HEK293 (cell line): Measurements from ENCODE around the gene STBD1.

Experiments
- FEZF1 ChIP-seq: fragments of 450-650 bp; formaldehyde crosslinking; IDR thresholded peaks from 2 replicates; pipeline ENCODE4 v1.5.1; 2016; ENCODE audit warnings: missing biosample characterization, missing genetic modification characterization
- GLIS1 ChIP-seq: fragments of 450-650 bp; formaldehyde crosslinking; IDR thresholded peaks from 2 replicates; pipeline ENCODE4 v1.5.1; 2016; ENCODE audit warnings: missing biosample characterization, missing genetic modification characterization
- IKZF3 ChIP-seq: fragments of 450-650 bp; IDR thresholded peaks from 2 replicates; pipeline ENCODE4 v1.5.0; 2018; ENCODE audit warnings: missing biosample characterization, mild to moderate bottlenecking, missing genetic modification characterization, moderate library complexity
- PRDM1 ChIP-seq: fragments of 450-650 bp; formaldehyde crosslinking; IDR thresholded peaks from 2 replicates; pipeline ENCODE4; 2016; ENCODE audit warnings: missing biosample characterization, missing genetic modification characterization
- YY2 ChIP-seq: fragments of 450-650 bp; formaldehyde crosslinking; IDR thresholded peaks from 2 replicates; pipeline ENCODE4 v1.5.1; 2016; ENCODE audit warnings: missing biosample characterization, missing genetic modification characterization
- ZBTB48 ChIP-seq: fragments of 450-650 bp; formaldehyde crosslinking; IDR thresholded peaks from 2 replicates; pipeline ENCODE4 v1.5.1; 2016; ENCODE audit warnings: missing biosample characterization, missing genetic modification characterization
- ZNF138 ChIP-seq: fragments of 450-650 bp; formaldehyde crosslinking; IDR thresholded peaks from 2 replicates; pipeline ENCODE4 v1.5.1; 2016; ENCODE audit warnings: missing biosample characterization, missing genetic modification characterization, borderline replicate concordance
- ZNF155 ChIP-seq: fragments of 450-650 bp; formaldehyde crosslinking; IDR thresholded peaks from 2 replicates; pipeline ENCODE4 v1.5.1; 2016; ENCODE audit warnings: missing biosample characterization, missing genetic modification characterization
- ZNF16 ChIP-seq: fragments of 450-650 bp; formaldehyde crosslinking; IDR thresholded peaks from 2 replicates; pipeline ENCODE4 v1.5.1; 2016; ENCODE audit warnings: low read depth, missing biosample characterization, missing genetic modification characterization
- ZNF274 ChIP-seq, 2 experiments: fragments of 200-500 bp in 1 of 2; fragments of 450-650 bp in 1 of 2; sonication (Bioruptor generic) in 1 of 2; formaldehyde crosslinking in 1 of 2; IDR thresholded peaks; 2 replicates each; pipeline versions ENCODE4 v1.5.1 to v1.6.1; 2014 to 2016; ENCODE audit warnings: borderline replicate concordance in 1 of 2, inconsistent platforms in 1 of 2, low read length in 1 of 2, missing biosample characterization in 1 of 2, missing genetic modification characterization in 1 of 2
- ZNF37A ChIP-seq: fragments of 450-650 bp; IDR thresholded peaks from 2 replicates; pipeline ENCODE4 v1.5.1; 2018; ENCODE audit warnings: missing biosample characterization, missing genetic modification characterization
- ZNF510 ChIP-seq: fragments of 450-650 bp; formaldehyde crosslinking; IDR thresholded peaks from 2 replicates; pipeline ENCODE4 v1.5.1; 2018; ENCODE audit warnings: mild to moderate bottlenecking, missing genetic modification characterization, missing biosample characterization; ENCODE audit not compliant: insufficient replicate concordance
- ZNF514 ChIP-seq: fragments of 450-650 bp; formaldehyde crosslinking; IDR thresholded peaks from 2 replicates; pipeline ENCODE4 v1.5.1; 2016; ENCODE audit warnings: missing biosample characterization, missing genetic modification characterization
- ZNF521 ChIP-seq: fragments of 450-650 bp; formaldehyde crosslinking; IDR thresholded peaks from 2 replicates; pipeline ENCODE4 v1.5.1; 2017; ENCODE audit warnings: missing biosample characterization, mild to moderate bottlenecking, missing genetic modification characterization
- ZNF629 ChIP-seq: fragments of 450-650 bp; formaldehyde crosslinking; IDR thresholded peaks from 2 replicates; pipeline ENCODE4 v1.5.1; 2017; ENCODE audit warnings: missing biosample characterization, missing genetic modification characterization
- ZNF768 ChIP-seq: fragments of 450-650 bp; formaldehyde crosslinking; IDR thresholded peaks from 2 replicates; pipeline ENCODE4 v1.5.1; 2018; ENCODE audit warnings: missing biosample characterization, mild to moderate bottlenecking, missing genetic modification characterization
- ZXDB ChIP-seq: fragments of 450-650 bp; formaldehyde crosslinking; IDR thresholded peaks from 2 replicates; pipeline ENCODE4 v1.5.1; 2016; ENCODE audit warnings: missing biosample characterization, missing genetic modification characterization
- TF ChIP-seq, protein P1 (sequence below): fragments of 450-650 bp; formaldehyde crosslinking; IDR thresholded peaks from 2 replicates; pipeline ENCODE4 v1.5.1; 2016; ENCODE audit warnings: missing biosample characterization, missing genetic modification characterization
- TF ChIP-seq, protein P2 (sequence below): fragments of 450-650 bp; formaldehyde crosslinking; IDR thresholded peaks from 2 replicates; pipeline ENCODE4 v1.5.1; 2016; ENCODE audit warnings: missing biosample characterization, missing genetic modification characterization
- TF ChIP-seq, protein P3 (sequence below): fragments of 450-650 bp; formaldehyde crosslinking; IDR thresholded peaks from 2 replicates; pipeline ENCODE4 v1.5.1; 2017; ENCODE audit warnings: missing biosample characterization, missing genetic modification characterization
- TF ChIP-seq, protein P4 (sequence below): fragments of 450-650 bp; formaldehyde crosslinking; IDR thresholded peaks from 2 replicates; pipeline ENCODE4 v1.5.1; 2016; ENCODE audit warnings: missing biosample characterization, missing genetic modification characterization
- TF ChIP-seq, protein P5 (sequence below): fragments of 450-650 bp; formaldehyde crosslinking; IDR thresholded peaks from 2 replicates; pipeline ENCODE4 v1.5.1; 2016; ENCODE audit warnings: missing biosample characterization, missing genetic modification characterization
- TF ChIP-seq, protein P6 (sequence below): fragments of 450-650 bp; formaldehyde crosslinking; IDR thresholded peaks from 2 replicates; pipeline ENCODE4 v1.5.1; 2016; ENCODE audit warnings: missing biosample characterization, missing genetic modification characterization, borderline replicate concordance

Gene STBD1

DNA sequence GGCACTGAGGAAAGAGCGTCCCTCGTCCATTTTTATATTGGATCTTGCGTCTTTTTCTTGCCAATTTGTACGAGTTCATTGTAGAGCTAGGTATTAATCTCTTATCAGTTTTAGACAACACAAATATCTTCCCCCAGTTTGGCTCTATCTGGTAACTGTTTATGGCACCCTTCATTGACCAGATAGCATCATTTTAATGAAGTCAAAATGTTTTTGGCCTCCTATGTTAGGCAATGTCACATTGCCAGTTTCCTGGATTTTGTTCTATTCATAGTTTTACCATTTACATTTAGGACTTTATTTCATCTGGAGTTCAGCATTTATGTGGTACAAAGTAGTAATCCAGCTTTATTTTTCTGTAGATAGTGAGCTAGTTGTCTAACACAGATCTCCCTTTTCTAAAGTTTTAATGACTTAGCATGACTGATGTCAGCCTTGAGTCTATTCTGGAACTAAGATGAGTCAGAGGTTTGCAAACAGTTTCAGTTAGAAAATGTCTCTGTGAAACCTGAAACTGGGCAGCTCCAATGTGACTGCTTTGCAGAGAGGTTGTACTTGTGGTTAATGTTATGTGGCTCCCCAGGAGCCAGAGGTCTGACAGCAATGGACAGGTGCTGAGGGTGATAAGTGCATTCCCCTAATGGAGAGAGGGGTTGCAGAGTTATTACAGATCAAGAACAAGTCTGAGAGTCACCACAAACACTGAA lies 5.3 kb upstream of the STBD1 start (continued):
- TF ChIP-seq, protein P1, sequence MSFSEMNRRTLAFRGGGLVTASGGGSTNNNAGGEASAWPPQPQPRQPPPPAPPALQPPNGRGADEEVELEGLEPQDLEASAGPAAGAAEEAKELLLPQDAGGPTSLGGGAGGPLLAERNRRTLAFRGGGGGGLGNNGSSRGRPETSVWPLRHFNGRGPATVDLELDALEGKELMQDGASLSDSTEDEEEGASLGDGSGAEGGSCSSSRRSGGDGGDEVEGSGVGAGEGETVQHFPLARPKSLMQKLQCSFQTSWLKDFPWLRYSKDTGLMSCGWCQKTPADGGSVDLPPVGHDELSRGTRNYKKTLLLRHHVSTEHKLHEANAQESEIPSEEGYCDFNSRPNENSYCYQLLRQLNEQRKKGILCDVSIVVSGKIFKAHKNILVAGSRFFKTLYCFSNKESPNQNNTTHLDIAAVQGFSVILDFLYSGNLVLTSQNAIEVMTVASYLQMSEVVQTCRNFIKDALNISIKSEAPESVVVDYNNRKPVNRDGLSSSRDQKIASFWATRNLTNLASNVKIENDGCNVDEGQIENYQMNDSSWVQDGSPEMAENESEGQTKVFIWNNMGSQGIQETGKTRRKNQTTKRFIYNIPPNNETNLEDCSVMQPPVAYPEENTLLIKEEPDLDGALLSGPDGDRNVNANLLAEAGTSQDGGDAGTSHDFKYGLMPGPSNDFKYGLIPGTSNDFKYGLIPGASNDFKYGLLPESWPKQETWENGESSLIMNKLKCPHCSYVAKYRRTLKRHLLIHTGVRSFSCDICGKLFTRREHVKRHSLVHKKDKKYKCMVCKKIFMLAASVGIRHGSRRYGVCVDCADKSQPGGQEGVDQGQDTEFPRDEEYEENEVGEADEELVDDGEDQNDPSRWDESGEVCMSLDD (tag by site-specific recombination) = no peak
- TF ChIP-seq ZNF16 (tag by site-specific recombination) = no peak
- peak; percentile 35; the same call in 1 of the 2 replicates for TF ChIP-seq ZXDB (tag by site-specific recombination)
- no peak for TF ChIP-seq ZNF521 (tag by site-specific recombination)
- no peak for TF ChIP-seq ZNF514 (tag by site-specific recombination)
- TF ChIP-seq YY2 = no peak
- TF ChIP-seq ZNF155 (tag by site-specific recombination) = no peak
- TF ChIP-seq ZNF274 (IDR thresholded peaks at IDR 0.05; ENCODE audit: low read length) = no peak
- no peak for TF ChIP-seq ZNF274 (tag by site-specific recombination; IDR thresholded peaks at IDR 0.05; ENCODE audit: borderline replicate concordance)
- 0 out of 2 replicates have a peak, but pooled peaks have one; percentile 11 for TF ChIP-seq PRDM1 (tag by site-specific recombination)
- TF ChIP-seq, protein P2, sequence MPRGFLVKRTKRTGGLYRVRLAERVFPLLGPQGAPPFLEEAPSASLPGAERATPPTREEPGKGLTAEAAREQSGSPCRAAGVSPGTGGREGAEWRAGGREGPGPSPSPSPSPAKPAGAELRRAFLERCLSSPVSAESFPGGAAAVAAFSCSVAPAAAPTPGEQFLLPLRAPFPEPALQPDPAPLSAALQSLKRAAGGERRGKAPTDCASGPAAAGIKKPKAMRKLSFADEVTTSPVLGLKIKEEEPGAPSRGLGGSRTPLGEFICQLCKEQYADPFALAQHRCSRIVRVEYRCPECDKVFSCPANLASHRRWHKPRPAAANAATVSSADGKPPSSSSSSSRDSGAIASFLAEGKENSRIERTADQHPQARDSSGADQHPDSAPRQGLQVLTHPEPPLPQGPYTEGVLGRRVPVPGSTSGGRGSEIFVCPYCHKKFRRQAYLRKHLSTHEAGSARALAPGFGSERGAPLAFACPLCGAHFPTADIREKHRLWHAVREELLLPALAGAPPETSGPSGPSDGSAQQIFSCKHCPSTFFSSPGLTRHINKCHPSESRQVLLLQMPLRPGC (tag by site-specific recombination) = 0 out of 2 replicates have a peak, but pooled peaks have one; percentile 46
- TF ChIP-seq, protein P3, sequence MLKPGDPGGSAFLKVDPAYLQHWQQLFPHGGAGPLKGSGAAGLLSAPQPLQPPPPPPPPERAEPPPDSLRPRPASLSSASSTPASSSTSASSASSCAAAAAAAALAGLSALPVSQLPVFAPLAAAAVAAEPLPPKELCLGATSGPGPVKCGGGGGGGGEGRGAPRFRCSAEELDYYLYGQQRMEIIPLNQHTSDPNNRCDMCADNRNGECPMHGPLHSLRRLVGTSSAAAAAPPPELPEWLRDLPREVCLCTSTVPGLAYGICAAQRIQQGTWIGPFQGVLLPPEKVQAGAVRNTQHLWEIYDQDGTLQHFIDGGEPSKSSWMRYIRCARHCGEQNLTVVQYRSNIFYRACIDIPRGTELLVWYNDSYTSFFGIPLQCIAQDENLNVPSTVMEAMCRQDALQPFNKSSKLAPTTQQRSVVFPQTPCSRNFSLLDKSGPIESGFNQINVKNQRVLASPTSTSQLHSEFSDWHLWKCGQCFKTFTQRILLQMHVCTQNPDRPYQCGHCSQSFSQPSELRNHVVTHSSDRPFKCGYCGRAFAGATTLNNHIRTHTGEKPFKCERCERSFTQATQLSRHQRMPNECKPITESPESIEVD (tag by site-specific recombination) = peak; percentile 91
- TF ChIP-seq ZBTB48 (tag by site-specific recombination) = no peak
- TF ChIP-seq FEZF1 (tag by site-specific recombination) = no peak
- no peak for TF ChIP-seq ZNF510 (tag by site-specific recombination)
- no peak for TF ChIP-seq ZNF768 (tag by site-specific recombination)
- TF ChIP-seq, protein P4, sequence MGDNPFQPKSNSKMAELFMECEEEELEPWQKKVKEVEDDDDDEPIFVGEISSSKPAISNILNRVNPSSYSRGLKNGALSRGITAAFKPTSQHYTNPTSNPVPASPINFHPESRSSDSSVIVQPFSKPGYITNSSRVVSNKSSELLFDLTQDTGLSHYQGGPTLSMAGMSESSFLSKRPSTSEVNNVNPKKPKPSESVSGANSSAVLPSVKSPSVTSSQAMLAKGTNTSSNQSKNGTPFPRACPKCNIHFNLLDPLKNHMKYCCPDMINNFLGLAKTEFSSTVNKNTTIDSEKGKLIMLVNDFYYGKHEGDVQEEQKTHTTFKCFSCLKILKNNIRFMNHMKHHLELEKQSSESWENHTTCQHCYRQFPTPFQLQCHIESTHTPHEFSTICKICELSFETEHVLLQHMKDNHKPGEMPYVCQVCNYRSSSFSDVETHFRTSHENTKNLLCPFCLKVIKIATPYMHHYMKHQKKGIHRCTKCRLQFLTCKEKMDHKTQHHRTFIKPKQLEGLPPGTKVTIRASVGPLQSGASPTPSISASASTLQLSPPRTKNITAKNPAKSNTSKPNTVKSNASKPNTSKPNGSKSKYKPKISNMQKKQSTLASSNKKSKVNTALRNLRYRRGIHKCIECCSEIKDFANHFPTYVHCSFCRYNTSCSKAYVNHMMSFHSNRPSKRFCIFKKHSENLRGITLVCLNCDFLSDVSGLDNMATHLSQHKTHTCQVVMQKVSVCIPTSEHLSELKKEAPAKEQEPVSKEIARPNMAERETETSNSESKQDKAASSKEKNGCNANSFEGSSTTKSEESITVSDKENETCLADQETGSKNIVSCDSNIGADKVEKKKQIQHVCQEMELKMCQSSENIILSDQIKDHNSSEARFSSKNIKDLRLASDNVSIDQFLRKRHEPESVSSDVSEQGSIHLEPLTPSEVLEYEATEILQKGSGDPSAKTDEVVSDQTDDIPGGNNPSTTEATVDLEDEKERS (tag by site-specific recombination) = no peak
- TF ChIP-seq, protein P5, sequence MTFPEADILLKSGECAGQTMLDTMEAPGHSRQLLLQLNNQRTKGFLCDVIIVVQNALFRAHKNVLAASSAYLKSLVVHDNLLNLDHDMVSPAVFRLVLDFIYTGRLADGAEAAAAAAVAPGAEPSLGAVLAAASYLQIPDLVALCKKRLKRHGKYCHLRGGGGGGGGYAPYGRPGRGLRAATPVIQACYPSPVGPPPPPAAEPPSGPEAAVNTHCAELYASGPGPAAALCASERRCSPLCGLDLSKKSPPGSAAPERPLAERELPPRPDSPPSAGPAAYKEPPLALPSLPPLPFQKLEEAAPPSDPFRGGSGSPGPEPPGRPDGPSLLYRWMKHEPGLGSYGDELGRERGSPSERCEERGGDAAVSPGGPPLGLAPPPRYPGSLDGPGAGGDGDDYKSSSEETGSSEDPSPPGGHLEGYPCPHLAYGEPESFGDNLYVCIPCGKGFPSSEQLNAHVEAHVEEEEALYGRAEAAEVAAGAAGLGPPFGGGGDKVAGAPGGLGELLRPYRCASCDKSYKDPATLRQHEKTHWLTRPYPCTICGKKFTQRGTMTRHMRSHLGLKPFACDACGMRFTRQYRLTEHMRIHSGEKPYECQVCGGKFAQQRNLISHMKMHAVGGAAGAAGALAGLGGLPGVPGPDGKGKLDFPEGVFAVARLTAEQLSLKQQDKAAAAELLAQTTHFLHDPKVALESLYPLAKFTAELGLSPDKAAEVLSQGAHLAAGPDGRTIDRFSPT = 0 out of 2 replicates have a peak, but pooled peaks have one; percentile 21
- no peak for TF ChIP-seq IKZF3 (tag by site-specific recombination)
- TF ChIP-seq GLIS1 = no peak; the same call in 1 of the 2 replicates
- peak; percentile 76 for TF ChIP-seq ZNF629
- TF ChIP-seq, protein P6, sequence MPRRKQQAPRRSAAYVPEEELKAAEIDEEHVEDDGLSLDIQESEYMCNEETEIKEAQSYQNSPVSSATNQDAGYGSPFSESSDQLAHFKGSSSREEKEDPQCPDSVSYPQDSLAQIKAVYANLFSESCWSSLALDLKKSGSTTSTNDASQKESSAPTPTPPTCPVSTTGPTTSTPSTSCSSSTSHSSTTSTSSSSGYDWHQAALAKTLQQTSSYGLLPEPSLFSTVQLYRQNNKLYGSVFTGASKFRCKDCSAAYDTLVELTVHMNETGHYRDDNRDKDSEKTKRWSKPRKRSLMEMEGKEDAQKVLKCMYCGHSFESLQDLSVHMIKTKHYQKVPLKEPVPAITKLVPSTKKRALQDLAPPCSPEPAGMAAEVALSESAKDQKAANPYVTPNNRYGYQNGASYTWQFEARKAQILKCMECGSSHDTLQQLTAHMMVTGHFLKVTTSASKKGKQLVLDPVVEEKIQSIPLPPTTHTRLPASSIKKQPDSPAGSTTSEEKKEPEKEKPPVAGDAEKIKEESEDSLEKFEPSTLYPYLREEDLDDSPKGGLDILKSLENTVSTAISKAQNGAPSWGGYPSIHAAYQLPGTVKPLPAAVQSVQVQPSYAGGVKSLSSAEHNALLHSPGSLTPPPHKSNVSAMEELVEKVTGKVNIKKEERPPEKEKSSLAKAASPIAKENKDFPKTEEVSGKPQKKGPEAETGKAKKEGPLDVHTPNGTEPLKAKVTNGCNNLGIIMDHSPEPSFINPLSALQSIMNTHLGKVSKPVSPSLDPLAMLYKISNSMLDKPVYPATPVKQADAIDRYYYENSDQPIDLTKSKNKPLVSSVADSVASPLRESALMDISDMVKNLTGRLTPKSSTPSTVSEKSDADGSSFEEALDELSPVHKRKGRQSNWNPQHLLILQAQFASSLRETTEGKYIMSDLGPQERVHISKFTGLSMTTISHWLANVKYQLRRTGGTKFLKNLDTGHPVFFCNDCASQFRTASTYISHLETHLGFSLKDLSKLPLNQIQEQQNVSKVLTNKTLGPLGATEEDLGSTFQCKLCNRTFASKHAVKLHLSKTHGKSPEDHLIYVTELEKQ (tag by site-specific recombination) = 0 out of 2 replicates have a peak, but pooled peaks have one; percentile 21
- TF ChIP-seq ZNF37A = no peak
- no peak for TF ChIP-seq ZNF138 (tag by site-specific recombination)
